Epithelial cell of esophagus (primary cell): ENCODE data around the gene PPY.
"Not testable (repeated sequence)": the region's sequence is repeated elsewhere in the genome, so short reads cannot be mapped to it uniquely, and the experiment has no call there.

Experiments
- DNase-seq: peaks from one replicate; pipeline ENCODE4 v3.0.0; 2010; ENCODE audit warnings: low read depth
- H3K4me3 ChIP-seq: 2 replicates; pipeline ENCODE4 v1.5.1; 2011; ENCODE audit warnings: mild to moderate bottlenecking, low read length, control low read depth
- CTCF ChIP-seq: IDR thresholded peaks from 2 replicates; pipeline ENCODE4 v1.5.1; 2011; ENCODE audit warnings: low read depth, mild to moderate bottlenecking, low read length, control low read depth, inconsistent platforms; ENCODE audit not compliant: insufficient read depth; ENCODE audit errors: missing control alignments

The PPY gene

GRCh38 chr17:43974382-43975266 lies 32.3 kb upstream of the PPY start:
- no peak for DNase-seq
- TF ChIP-seq CTCF = no peak
- H3K4me3 ChIP-seq = no peak overlapping the region

- not testable (repeated sequence) for DNase-seq, H3K4me3 ChIP-seq
These were observed 30.4 kb upstream of the PPY start for GRCh38 chr17:43972444-43973212.

GRCh38 chr17:43971436-43971835 lies 29.2 kb upstream of the PPY start:
- H3K4me3 ChIP-seq, DNase-seq: not testable (repeated sequence)

GRCh38 chr17:43970366-43970765 lies 28.1 kb upstream of the PPY start:
- no peak for TF ChIP-seq CTCF
- H3K4me3 ChIP-seq = no peak overlapping the region
- no peak for DNase-seq

GRCh38 chr17:43967251-43967875 lies 25.1 kb upstream of the PPY start:
- TF ChIP-seq CTCF = no peak
- H3K4me3 ChIP-seq = no peak overlapping the region
- no peak for DNase-seq

GRCh38 chr17:43966276-43966675 lies 24.0 kb upstream of the PPY start:
- no peak overlapping the region for H3K4me3 ChIP-seq
- TF ChIP-seq CTCF = no peak
- peak; percentile 46 for DNase-seq

GRCh38 chr17:43962479-43962878 lies 20.2 kb upstream of the PPY start:
- TF ChIP-seq CTCF = no peak
- no peak overlapping the region for H3K4me3 ChIP-seq
- DNase-seq = no peak
